Upper lobe of left lung (tissue), 6 donors: ENCODE results near the gene RNU1-4. TPM values are rescaled to one million over a fixed set of nuclear protein-coding genes. Genes with fewer than 3 reads are reported as not detected.
"Not testable (repeated sequence)": the region's sequence is repeated elsewhere in the genome, so short reads cannot be mapped to it uniquely, and the experiment has no call there.

Experiments used
- ATAC-seq, 2 donors: fragments of 200-7000 bp; cut with Tn5 transposase; one replicate each; pipeline ENCODE4 v1.9.1; 2022; ENCODE audit warnings: mild to moderate bottlenecking in 2 of 2, moderate library complexity in 2 of 2; ENCODE audit not compliant: low FRiP score in 2 of 2
- DNase-seq, 2 donors: peaks; one replicate each; pipeline ENCODE4 v3.0.0-alpha.2; 2019 to 2020
- H3K27ac ChIP-seq, 4 donors: fragments of 200-600 bp; sonication (generic); one replicate each; pipeline ENCODE4 v1.5.1; 2016 to 2019
- H3K27me3 ChIP-seq, 4 donors: fragments of 200-600 bp; sonication (generic); one replicate each; pipeline ENCODE4 v1.5.1; 2017 to 2019
- H3K36me3 ChIP-seq, 4 donors: fragments of 200-600 bp; sonication (generic); one replicate each; pipeline ENCODE4 v1.5.1; 2016 to 2019
- H3K4me1 ChIP-seq, 4 donors: fragments of 200-600 bp; sonication (generic); one replicate each; pipeline ENCODE4 v1.5.1; 2018 to 2019
- H3K4me3 ChIP-seq, 4 donors: fragments of 200-600 bp; sonication (generic); one replicate each; pipeline ENCODE4 v1.5.1; 2017 to 2019; ENCODE audit warnings: mild to moderate bottlenecking in 2 of 4, moderate library complexity in 1 of 4
- H3K9me3 ChIP-seq, 4 donors: fragments of 200-600 bp; sonication (generic); one replicate each; pipeline ENCODE4 v1.5.1; 2018 to 2019
- EP300 ChIP-seq, 4 donors: sonication (generic); formaldehyde crosslinking; IDR thresholded peaks; one replicate each; pipeline ENCODE4 v1.5.1; 2017; ENCODE audit warnings: antibody characterized with exemption in 4 of 4, control low read depth in 2 of 4
- POLR2A ChIP-seq, 4 donors: fragments of 450-650 bp; IDR thresholded peaks; one replicate each; pipeline ENCODE4 v1.5.1; 2016 to 2017; ENCODE audit warnings: antibody characterized with exemption in 4 of 4, mild to moderate bottlenecking in 2 of 4
- POLR2AphosphoS5 ChIP-seq, 2 donors: sonication (generic); formaldehyde crosslinking; IDR thresholded peaks; one replicate each; pipeline ENCODE4 v1.5.1; 2017; ENCODE audit warnings: antibody characterized with exemption in 2 of 2
- WGBS, 2 donors: methylation state at CpG; one replicate each; pipeline ENCODE4 v1.1.5; 2017 to 2018; 5-methylcytosine and 5-hydroxymethylcytosine counted together
- total RNA-seq, 6 donors: library from RNA; depleted of rRNA in 4 of 6; stranded (reverse); fragments of >200 nt in 4 of 6; gene quantifications; one replicate each; pipeline versions ENCODE4 v1.1.0 to v1.2.1, GENCODE V29; 2016 to 2021
- TF ChIP-seq, protein P1 (sequence below), 6 experiments: fragments of 450-650 bp in 4 of 6; fragments of 200-600 bp in 2 of 6; sonication (generic) in 2 of 6; IDR thresholded peaks; one replicate each; pipeline ENCODE4 v1.5.1; 2016 to 2019; ENCODE audit warnings: antibody characterized with exemption in 6 of 6
- donor health status: DM: no; HTN: no; CAD: no; lungs with moderate emphysema.
- donor health status: DM: no; HTN: yes; CAD: no; lungs with severe emphysema.

RNU1-4 gene
- total RNA-seq, 6 donors from 2014 or later = under 0.01 to 14,413 (median 1,360) TPM

DNA sequence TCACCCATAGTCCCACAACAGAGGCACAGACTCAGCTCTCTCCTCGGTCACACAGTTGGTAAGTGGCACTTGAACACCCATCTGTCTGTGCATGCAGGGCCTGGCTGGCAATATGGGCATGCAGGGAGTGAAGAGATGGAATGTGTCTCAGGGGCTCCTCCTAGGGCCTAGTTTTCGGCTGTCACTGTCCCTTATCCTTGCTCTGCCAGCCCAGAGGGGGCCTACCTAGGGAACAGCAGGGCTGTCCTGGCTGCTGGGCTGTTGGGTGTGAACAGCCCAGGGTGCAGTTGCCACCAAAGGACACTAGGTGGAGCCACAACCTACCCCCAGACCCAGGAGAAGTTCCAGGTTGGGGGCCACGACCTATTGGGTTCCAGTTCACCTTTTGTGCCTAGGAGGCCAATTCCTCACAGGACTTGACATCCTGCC is 30.6 kb upstream of the RNU1-4 start:
- WGBS, 2 donors = 30 to 39% methylated on average over 2 of the region's 3 CpGs
- H3K27me3 ChIP-seq, H3K27ac ChIP-seq, H3K9me3 ChIP-seq, H3K4me3 ChIP-seq, H3K36me3 ChIP-seq, DNase-seq, H3K4me1 ChIP-seq: not testable (repeated sequence)
- ATAC-seq = peak; percentile 79 to 83
- TF ChIP-seq, protein P1, sequence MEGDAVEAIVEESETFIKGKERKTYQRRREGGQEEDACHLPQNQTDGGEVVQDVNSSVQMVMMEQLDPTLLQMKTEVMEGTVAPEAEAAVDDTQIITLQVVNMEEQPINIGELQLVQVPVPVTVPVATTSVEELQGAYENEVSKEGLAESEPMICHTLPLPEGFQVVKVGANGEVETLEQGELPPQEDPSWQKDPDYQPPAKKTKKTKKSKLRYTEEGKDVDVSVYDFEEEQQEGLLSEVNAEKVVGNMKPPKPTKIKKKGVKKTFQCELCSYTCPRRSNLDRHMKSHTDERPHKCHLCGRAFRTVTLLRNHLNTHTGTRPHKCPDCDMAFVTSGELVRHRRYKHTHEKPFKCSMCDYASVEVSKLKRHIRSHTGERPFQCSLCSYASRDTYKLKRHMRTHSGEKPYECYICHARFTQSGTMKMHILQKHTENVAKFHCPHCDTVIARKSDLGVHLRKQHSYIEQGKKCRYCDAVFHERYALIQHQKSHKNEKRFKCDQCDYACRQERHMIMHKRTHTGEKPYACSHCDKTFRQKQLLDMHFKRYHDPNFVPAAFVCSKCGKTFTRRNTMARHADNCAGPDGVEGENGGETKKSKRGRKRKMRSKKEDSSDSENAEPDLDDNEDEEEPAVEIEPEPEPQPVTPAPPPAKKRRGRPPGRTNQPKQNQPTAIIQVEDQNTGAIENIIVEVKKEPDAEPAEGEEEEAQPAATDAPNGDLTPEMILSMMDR (IDR thresholded peaks at IDR 0.05) = peak in 4 of 6 experiments; percentile 18 to 69 (median 28)

DNA sequence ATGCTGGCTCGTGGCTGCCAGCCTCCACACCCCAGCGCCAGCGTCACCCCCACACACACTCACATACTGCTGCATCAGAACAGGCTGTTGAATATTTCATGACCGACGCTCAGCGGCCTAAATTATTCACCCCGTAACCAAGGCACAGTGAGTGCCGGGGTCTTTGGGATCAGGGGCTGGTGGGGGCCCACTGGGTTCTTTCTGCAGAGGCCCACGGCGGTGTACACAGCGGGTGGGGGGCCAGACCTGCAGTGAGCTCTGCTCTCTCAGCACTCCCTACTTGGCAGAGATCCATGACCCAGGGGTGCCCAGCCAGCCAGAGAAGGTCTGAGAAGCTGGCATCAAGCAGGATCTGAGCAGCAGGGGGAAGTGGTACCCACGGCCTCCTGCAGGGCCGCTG is 29.7 kb upstream of the RNU1-4 start:
- ATAC-seq = peak; percentile 7 to 12
- DNase-seq, H3K27ac ChIP-seq, H3K9me3 ChIP-seq, H3K4me1 ChIP-seq, H3K27me3 ChIP-seq, H3K36me3 ChIP-seq, H3K4me3 ChIP-seq: not testable (repeated sequence)
- WGBS, 2 donors = 79 to 80% methylated on average over 5 to 11 of the region's 13 CpGs

DNA sequence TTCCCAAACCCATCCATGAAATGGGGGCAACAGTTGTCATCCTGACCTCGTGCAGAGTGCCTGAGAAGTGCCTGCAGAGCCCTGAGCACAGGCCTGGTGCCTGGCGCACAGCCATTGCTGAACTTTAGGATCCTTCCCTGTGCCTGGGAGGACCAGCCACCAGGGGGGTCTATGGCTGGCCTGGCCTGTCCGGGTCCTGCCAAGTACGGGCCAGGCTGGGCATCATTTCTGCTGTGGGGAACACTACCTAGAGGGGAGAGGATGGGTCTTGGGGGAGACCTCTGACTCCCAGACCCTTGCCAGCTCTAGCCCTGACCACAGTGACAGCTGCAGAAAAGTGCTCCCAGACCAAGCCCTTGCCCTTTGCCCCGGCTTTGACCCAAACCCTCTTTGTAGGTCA is 28.2 kb upstream of the RNU1-4 start:
- H3K27ac ChIP-seq, H3K9me3 ChIP-seq, H3K27me3 ChIP-seq, H3K4me1 ChIP-seq, DNase-seq, ATAC-seq, H3K36me3 ChIP-seq, H3K4me3 ChIP-seq: not testable (repeated sequence)
- WGBS, 2 donors = 64% methylated on average over 3 of the region's 5 CpGs; no CpG with 5 or more reads in 1 of the 2 donors

DNA sequence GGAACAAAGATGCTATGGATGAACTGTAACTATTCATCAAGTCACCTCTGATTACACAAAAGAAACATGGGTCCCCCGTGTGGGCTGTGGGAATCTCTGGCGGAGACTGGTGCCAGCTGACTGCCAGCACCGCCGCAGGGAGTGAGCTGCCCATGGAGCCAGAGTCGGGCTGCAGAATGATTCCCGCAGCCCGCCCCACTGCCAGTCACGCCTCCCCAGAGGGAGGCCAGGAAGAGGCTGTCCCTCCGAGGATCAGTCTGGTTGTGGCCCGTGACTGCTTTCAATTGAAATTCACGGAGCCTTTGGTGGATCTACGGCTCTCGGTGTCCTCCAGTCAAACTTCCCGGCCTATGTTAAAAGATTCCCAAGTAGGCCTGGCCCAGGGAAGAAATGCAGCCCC is 27.7 kb upstream of the RNU1-4 start:
- H3K4me1 ChIP-seq, ATAC-seq, H3K36me3 ChIP-seq, H3K27me3 ChIP-seq, H3K4me3 ChIP-seq, H3K27ac ChIP-seq, H3K9me3 ChIP-seq: not testable (repeated sequence)
- peak in 1 of 2 donors; percentile 48 for DNase-seq
- 84% methylated on average over 10 of the region's 14 CpGs; no CpG with 5 or more reads in 1 of the 2 donors for WGBS, 2 donors

DNA sequence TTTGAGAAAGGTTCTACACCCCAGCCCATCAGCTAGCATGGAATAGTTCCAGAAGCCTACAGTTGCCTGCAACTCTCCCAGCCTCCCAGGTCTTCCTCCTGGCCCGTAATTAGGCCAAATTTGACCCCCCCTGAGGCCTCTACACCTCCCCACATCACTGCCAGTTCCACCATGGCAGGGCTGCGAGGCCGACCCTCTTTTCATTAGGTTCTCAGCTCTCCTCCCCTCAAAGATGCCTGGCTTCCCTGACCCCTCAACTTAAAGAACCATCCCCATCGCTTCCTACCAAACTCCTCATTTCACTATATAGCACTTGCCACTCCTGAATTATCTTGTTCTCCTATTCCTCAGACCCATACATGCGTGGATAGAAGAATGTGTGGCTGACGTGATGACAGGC is 27.3 kb upstream of the RNU1-4 start:
- ATAC-seq, H3K4me3 ChIP-seq, DNase-seq, H3K9me3 ChIP-seq, H3K27me3 ChIP-seq, H3K4me1 ChIP-seq, H3K27ac ChIP-seq, H3K36me3 ChIP-seq: not testable (repeated sequence)
- 100% methylated on average over 3 of the region's 6 CpGs; no CpG with 5 or more reads in 1 of the 2 donors for WGBS, 2 donors

DNA sequence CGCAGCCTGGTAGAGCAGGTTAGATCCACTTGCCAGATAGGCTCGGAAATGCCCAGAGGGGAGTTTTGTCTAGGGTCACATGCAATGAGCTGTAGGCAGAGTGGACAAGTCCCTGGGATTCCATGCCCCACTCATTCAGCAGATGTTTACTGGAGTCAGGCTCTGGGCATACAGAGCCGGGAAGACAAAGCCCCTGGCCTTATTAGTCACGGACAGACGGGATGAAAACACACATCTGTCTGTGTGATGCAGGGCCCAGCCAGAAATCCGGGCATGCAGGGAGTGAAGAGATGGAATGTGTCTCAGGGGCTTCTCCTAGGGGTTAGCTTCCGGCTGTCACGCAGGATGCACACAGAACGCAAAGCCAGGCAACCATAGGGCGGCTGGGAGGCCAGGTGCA is 26.8 kb upstream of the RNU1-4 start:
- WGBS, 2 donors = 76 to 81% methylated on average over 4 of the region's 10 CpGs
- H3K4me1 ChIP-seq, H3K9me3 ChIP-seq: not testable (repeated sequence)

DNA sequence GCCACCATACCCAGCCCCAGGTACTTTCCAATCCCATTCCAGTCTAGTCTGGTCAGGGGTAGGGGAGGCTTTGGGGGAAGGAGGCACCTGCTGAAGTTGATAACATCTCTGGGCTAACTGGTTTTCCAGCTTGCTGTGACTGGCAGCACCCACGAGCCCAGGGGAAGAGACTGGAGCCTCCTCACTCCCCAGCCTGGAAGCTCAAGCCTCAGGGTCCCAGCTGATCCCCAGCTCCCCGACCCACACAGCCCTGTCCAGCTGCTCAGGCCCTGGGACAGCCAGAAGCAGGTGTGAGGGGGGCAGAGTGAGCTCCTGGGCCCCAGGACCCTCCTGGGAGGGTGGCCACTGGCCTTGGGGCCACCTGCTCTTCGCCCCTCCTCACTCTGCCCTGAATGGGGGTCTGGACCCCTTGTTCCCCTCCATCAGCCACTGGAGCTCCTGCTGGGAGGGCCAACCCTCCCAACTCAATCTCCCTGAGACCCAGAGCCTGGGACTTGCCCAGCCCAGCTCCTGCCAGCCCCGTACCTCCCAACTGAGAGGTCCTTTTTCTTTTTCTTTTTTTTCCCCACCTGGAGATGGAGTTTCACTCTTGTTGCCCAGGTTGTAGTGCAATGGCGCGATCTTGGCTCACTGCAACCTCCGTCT is 23.5 kb upstream of the RNU1-4 start:
- TF ChIP-seq EP300 (IDR thresholded peaks at IDR 0.05) = no peak
- TF ChIP-seq POLR2A (IDR thresholded peaks at IDR 0.05) = no peak
- no peak for TF ChIP-seq POLR2AphosphoS5 (IDR thresholded peaks at IDR 0.05)
- TF ChIP-seq, protein P1 (IDR thresholded peaks at IDR 0.05) = no peak
- Histone ChIP-seq H3K27ac (no peak overlapping the region), H3K4me1 (no peaks in the 10 kb centered on the region), H3K36me3 (no peaks in the 10 kb centered on the region), H3K9me3 (no peaks in the 10 kb centered on the region), H3K4me3 (no peak overlapping the region), H3K27me3 (peaks cover 0 to 12% (median 2%) of the 10 kb centered on the region in 4 donors)
- ATAC-seq (peak; percentile 4 to 12), DNase-seq (peak in 1 of 2 donors; percentile 49)
- WGBS, 2 donors = 82% methylated on average over 7 of the region's 7 CpGs

More for the DNA sequence above, 26.8 kb upstream of the RNU1-4 start:
- not testable (repeated sequence) for H3K36me3 ChIP-seq, H3K27ac ChIP-seq, H3K4me3 ChIP-seq, H3K27me3 ChIP-seq, DNase-seq, ATAC-seq
